ENCODE measurements around the gene DNAI7.

DNA sequence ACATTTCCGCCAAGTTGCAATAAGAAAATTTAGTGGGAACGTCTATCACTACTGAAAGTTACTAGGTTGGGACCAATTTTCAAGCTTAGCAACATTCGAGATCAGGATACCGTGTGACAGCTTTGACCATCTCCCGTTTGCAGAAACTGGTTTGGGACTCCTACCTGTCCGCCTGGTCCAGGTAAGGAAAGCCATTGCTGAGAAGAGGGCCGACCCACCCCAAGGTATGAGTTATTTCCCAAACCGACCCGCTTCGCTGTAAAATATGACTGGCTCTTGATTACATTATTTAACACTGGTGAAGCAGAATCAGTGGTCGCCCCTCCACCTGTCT is 271 bp downstream of the DNAI7 start:
- no peak for TF ChIP-seq POLR2A (IDR thresholded peaks at IDR 0.05)
- TF ChIP-seq, protein P1, sequence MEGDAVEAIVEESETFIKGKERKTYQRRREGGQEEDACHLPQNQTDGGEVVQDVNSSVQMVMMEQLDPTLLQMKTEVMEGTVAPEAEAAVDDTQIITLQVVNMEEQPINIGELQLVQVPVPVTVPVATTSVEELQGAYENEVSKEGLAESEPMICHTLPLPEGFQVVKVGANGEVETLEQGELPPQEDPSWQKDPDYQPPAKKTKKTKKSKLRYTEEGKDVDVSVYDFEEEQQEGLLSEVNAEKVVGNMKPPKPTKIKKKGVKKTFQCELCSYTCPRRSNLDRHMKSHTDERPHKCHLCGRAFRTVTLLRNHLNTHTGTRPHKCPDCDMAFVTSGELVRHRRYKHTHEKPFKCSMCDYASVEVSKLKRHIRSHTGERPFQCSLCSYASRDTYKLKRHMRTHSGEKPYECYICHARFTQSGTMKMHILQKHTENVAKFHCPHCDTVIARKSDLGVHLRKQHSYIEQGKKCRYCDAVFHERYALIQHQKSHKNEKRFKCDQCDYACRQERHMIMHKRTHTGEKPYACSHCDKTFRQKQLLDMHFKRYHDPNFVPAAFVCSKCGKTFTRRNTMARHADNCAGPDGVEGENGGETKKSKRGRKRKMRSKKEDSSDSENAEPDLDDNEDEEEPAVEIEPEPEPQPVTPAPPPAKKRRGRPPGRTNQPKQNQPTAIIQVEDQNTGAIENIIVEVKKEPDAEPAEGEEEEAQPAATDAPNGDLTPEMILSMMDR (IDR thresholded peaks at IDR 0.05), result no peak
